CD8-positive, alpha-beta memory T cell (primary cell): Measurements from ENCODE around the gene NDUFAF8. TPM values are rescaled to one million over a fixed set of nuclear protein-coding genes. Genes with fewer than 3 reads are reported as not detected.
A peak's percentile ranks its signal among the peaks of the same experiment; 100 is the strongest.

Experiments used
- CTCF ChIA-PET: fragments of 350-600 bp; sonication (Branson Sonifier 250); formaldehyde crosslinking; loops from one replicate; lab custom pipeline; 2021; ENCODE audit warnings: antibody characterized with exemption; lab: Charles Lee
- POLR2A ChIA-PET: fragments of 350-600 bp; sonication (Branson Sonifier 250); formaldehyde crosslinking; loops from one replicate; lab custom pipeline; 2021; ENCODE audit warnings: antibody characterized with exemption; lab: Charles Lee
- DNase-seq, 5 donors: peaks; one replicate each; pipeline versions ENCODE4 v3.0.0 to v3.0.0-alpha.2; 2020 to 2022; ENCODE audit warnings: mixed read lengths in 1 of 5
- H3K27ac ChIP-seq: one replicate; pipeline ENCODE4 v1.7.0; 2013; ENCODE audit warnings: low read depth, mild to moderate bottlenecking, low read length, moderate library complexity
- H3K27me3 ChIP-seq: 2 replicates; pipeline ENCODE4 v1.7.0; 2013; ENCODE audit warnings: low read length, mild to moderate bottlenecking; ENCODE audit not compliant: insufficient read depth, poor library complexity, severe bottlenecking
- H3K36me3 ChIP-seq: 2 replicates; pipeline ENCODE4 v1.7.0; 2013; ENCODE audit warnings: mild to moderate bottlenecking, low read length, moderate library complexity; ENCODE audit not compliant: insufficient read depth
- H3K4me1 ChIP-seq: 2 replicates; pipeline ENCODE4 v1.7.0; 2013; ENCODE audit warnings: mild to moderate bottlenecking, low read length, moderate library complexity; ENCODE audit not compliant: insufficient read depth
- H3K4me3 ChIP-seq: 2 replicates; pipeline ENCODE4 v1.7.0; 2013; ENCODE audit warnings: mild to moderate bottlenecking, low read length
- H3K9me3 ChIP-seq: 2 replicates; pipeline ENCODE4 v1.7.0; 2013; ENCODE audit warnings: mild to moderate bottlenecking, low read length
- H3K27ac Mint-ChIP-seq, 8 donors: one replicate each; pipeline ENCODE4 v1.8.0; 2020 to 2021; ENCODE audit warnings: mixed read lengths in 8 of 8, mild to moderate bottlenecking in 6 of 8, inconsistent platforms in 3 of 8, moderate library complexity in 3 of 8
- H3K27me3 Mint-ChIP-seq, 2 donors: one replicate each; pipeline ENCODE4 v1.8.0; 2020 to 2021; ENCODE audit warnings: mixed read lengths in 2 of 2, mild to moderate bottlenecking in 1 of 2, moderate library complexity in 1 of 2
- H3K36me3 Mint-ChIP-seq, 3 donors: one replicate each; pipeline ENCODE4 v1.8.0; 2020 to 2021; ENCODE audit warnings: mixed read lengths in 3 of 3, inconsistent platforms in 1 of 3, mild to moderate bottlenecking in 1 of 3
- H3K4me1 Mint-ChIP-seq, 3 donors: one replicate each; pipeline ENCODE4 v1.8.0; 2020 to 2021; ENCODE audit warnings: mixed read lengths in 3 of 3, inconsistent platforms in 1 of 3, mild to moderate bottlenecking in 1 of 3
- H3K4me3 Mint-ChIP-seq, 7 donors: one replicate each; pipeline ENCODE4 v1.8.0; 2020 to 2021; ENCODE audit warnings: mixed read lengths in 7 of 7, mild to moderate bottlenecking in 6 of 7, moderate library complexity in 4 of 7, inconsistent platforms in 2 of 7
- H3K9me3 Mint-ChIP-seq, 5 donors: one replicate each; pipeline ENCODE4 v1.8.0; 2020 to 2022; ENCODE audit warnings: mixed read lengths in 5 of 5, mild to moderate bottlenecking in 3 of 5, moderate library complexity in 2 of 5, inconsistent platforms in 1 of 5
- polyA plus RNA-seq: library from polyadenylated mRNA; unstranded; fragments of 300-500 nt; fragmentation: Illumina TruSeq; gene quantifications from one replicate; pipeline ENCODE4 v1.2.3, GENCODE V29; 2021
- total RNA-seq, 2 experiments: library from RNA; stranded (reverse); gene quantifications; one replicate each; pipeline ENCODE4 v1.2.3, GENCODE V29; 2021

Gene NDUFAF8
- total and polyA plus RNA-seq, 3 experiments from 2014 or later: 76.4 to 138 (median 136) TPM

GRCh38 chr17:81206657-81207056, 32.5 kb upstream of the NDUFAF8 start:
- H3K27ac Mint-ChIP-seq: peak overlapping the region in 1 of 8 donors; percentile 57
- ChIA-PET CTCF (no interaction called here), POLR2A (no interaction called here)
- H3K4me1 ChIP-seq: no peaks in the 10 kb centered on the region
- H3K27me3 Mint-ChIP-seq: no peaks in the 10 kb centered on the region
- no peak overlapping the region for H3K4me3 ChIP-seq
- no peak for DNase-seq
- H3K27ac ChIP-seq: no peak overlapping the region
- no peaks in the 10 kb centered on the region for H3K36me3 ChIP-seq
- no peaks in the 10 kb centered on the region for H3K9me3 Mint-ChIP-seq
- no peak overlapping the region for H3K4me3 Mint-ChIP-seq
- H3K4me1 Mint-ChIP-seq: no peaks in the 10 kb centered on the region
- H3K9me3 ChIP-seq: no peaks in the 10 kb centered on the region
- H3K36me3 Mint-ChIP-seq: peaks cover 0 to 10% (median 0%) of the 10 kb centered on the region in 3 donors
- no peaks in the 10 kb centered on the region for H3K27me3 ChIP-seq

- DNase-seq: no peak
Observed at GRCh38 chr17:81207610-81208581, 31.2 kb upstream of the NDUFAF8 start.

GRCh38 chr17:81208651-81209050, 30.5 kb upstream of the NDUFAF8 start:
- no peak overlapping the region for H3K27ac Mint-ChIP-seq
- no peaks in the 10 kb centered on the region for H3K27me3 Mint-ChIP-seq

More at GRCh38 chr17:81207610-81208581, 31.2 kb upstream of the NDUFAF8 start:
- H3K4me1 Mint-ChIP-seq: no peaks in the 10 kb centered on the region
- no peak overlapping the region for H3K4me3 Mint-ChIP-seq
- no peaks in the 10 kb centered on the region for H3K9me3 Mint-ChIP-seq
- H3K36me3 Mint-ChIP-seq: peaks cover 0 to 10% (median 0%) of the 10 kb centered on the region in 3 donors
- ChIA-PET POLR2A (no interaction called here), CTCF (no interaction called here)
- Histone ChIP-seq H3K27me3 (no peaks in the 10 kb centered on the region), H3K9me3 (no peaks in the 10 kb centered on the region), H3K4me3 (no peak overlapping the region), H3K36me3 (no peaks in the 10 kb centered on the region), H3K4me1 (no peaks in the 10 kb centered on the region), H3K27ac (no peak overlapping the region)
- H3K27ac Mint-ChIP-seq: peak overlapping the region in 1 of 8 donors; percentile 4
- no peaks in the 10 kb centered on the region for H3K27me3 Mint-ChIP-seq

GRCh38 chr17:81209141-81209540, 30.0 kb upstream of the NDUFAF8 start:
- H3K27me3 ChIP-seq: no peaks in the 10 kb centered on the region
- Mint-ChIP-seq H3K27me3 (no peaks in the 10 kb centered on the region), H3K4me3 (no peak overlapping the region), H3K36me3 (peaks cover 0 to 7% (median 0%) of the 10 kb centered on the region in 3 donors), H3K27ac (no peak overlapping the region), H3K9me3 (no peaks in the 10 kb centered on the region), H3K4me1 (no peaks in the 10 kb centered on the region)
- POLR2A ChIA-PET: no interaction called here
- no peak for DNase-seq
- H3K4me1 ChIP-seq: no peaks in the 10 kb centered on the region
- H3K27ac ChIP-seq: no peak overlapping the region
- H3K4me3 ChIP-seq: no peak overlapping the region
- H3K36me3 ChIP-seq: no peaks in the 10 kb centered on the region
- H3K9me3 ChIP-seq: no peaks in the 10 kb centered on the region
- CTCF ChIA-PET: no interaction called here

More at GRCh38 chr17:81208651-81209050, 30.5 kb upstream of the NDUFAF8 start:
- peaks cover 0 to 7% (median 0%) of the 10 kb centered on the region in 3 donors for H3K36me3 Mint-ChIP-seq
- POLR2A ChIA-PET: no interaction called here
- no peak overlapping the region for H3K4me3 ChIP-seq
- H3K9me3 Mint-ChIP-seq: no peaks in the 10 kb centered on the region
- no peaks in the 10 kb centered on the region for H3K9me3 ChIP-seq
- DNase-seq: no peak
- H3K4me1 ChIP-seq: no peaks in the 10 kb centered on the region
- CTCF ChIA-PET: no interaction called here
- no peaks in the 10 kb centered on the region for H3K4me1 Mint-ChIP-seq
- H3K27ac ChIP-seq: no peak overlapping the region
- no peaks in the 10 kb centered on the region for H3K27me3 ChIP-seq
- no peaks in the 10 kb centered on the region for H3K36me3 ChIP-seq
- no peak overlapping the region for H3K4me3 Mint-ChIP-seq

GRCh38 chr17:81210466-81210865, 28.7 kb upstream of the NDUFAF8 start:
- Mint-ChIP-seq H3K27me3 (no peaks in the 10 kb centered on the region), H3K27ac (peak overlapping the region in 1 of 8 donors; percentile 24), H3K9me3 (no peaks in the 10 kb centered on the region), H3K4me3 (no peak overlapping the region), H3K4me1 (no peaks in the 10 kb centered on the region), H3K36me3 (peaks cover 0 to 4% (median 0%) of the 10 kb centered on the region in 3 donors)
- Histone ChIP-seq H3K36me3 (no peaks in the 10 kb centered on the region), H3K4me3 (no peak overlapping the region), H3K9me3 (no peaks in the 10 kb centered on the region), H3K27ac (no peak overlapping the region), H3K4me1 (no peaks in the 10 kb centered on the region), H3K27me3 (no peaks in the 10 kb centered on the region)
- CTCF ChIA-PET: no interaction called here
- POLR2A ChIA-PET: interaction anchor here (0.6 kb wide), 1 partner anchor 16 kb away, joined by 5 read pairs; no protein-coding TSS in a partner anchor
- no peak for DNase-seq

- Histone ChIP-seq H3K27ac (no peak overlapping the region), H3K9me3 (no peaks in the 10 kb centered on the region), H3K27me3 (no peaks in the 10 kb centered on the region), H3K36me3 (no peaks in the 10 kb centered on the region), H3K4me1 (no peaks in the 10 kb centered on the region), H3K4me3 (no peak overlapping the region)
- ChIA-PET POLR2A (interaction anchor here (0.6 kb wide), 1 partner anchor 16 kb away, joined by 5 read pairs; no protein-coding TSS in a partner anchor), CTCF (no interaction called here)
- H3K27ac Mint-ChIP-seq: peak overlapping the region in 1 of 8 donors; percentile 79
- H3K36me3 Mint-ChIP-seq: peaks cover 0 to 4% (median 0%) of the 10 kb centered on the region in 3 donors
- no peak overlapping the region for H3K4me3 Mint-ChIP-seq
- H3K4me1 Mint-ChIP-seq: no peaks in the 10 kb centered on the region
- no peaks in the 10 kb centered on the region for H3K9me3 Mint-ChIP-seq
- no peak for DNase-seq
- H3K27me3 Mint-ChIP-seq: no peaks in the 10 kb centered on the region
Observed at GRCh38 chr17:81210868-81211267, 28.2 kb upstream of the NDUFAF8 start.

- POLR2A ChIA-PET: no interaction called here
- no peak for DNase-seq
- no peak overlapping the region for H3K27ac ChIP-seq
- Mint-ChIP-seq H3K4me3 (no peak overlapping the region), H3K9me3 (no peaks in the 10 kb centered on the region), H3K36me3 (peaks cover 0 to 8% (median 0%) of the 10 kb centered on the region in 3 donors), H3K27ac (no peak overlapping the region), H3K27me3 (no peaks in the 10 kb centered on the region), H3K4me1 (no peaks in the 10 kb centered on the region)
- no peaks in the 10 kb centered on the region for H3K4me1 ChIP-seq
- H3K36me3 ChIP-seq: no peaks in the 10 kb centered on the region
- no peak overlapping the region for H3K4me3 ChIP-seq
- CTCF ChIA-PET: no interaction called here
- H3K27me3 ChIP-seq: no peaks in the 10 kb centered on the region
- no peaks in the 10 kb centered on the region for H3K9me3 ChIP-seq
Observed at GRCh38 chr17:81212365-81212764, 26.8 kb upstream of the NDUFAF8 start.

GRCh38 chr17:81213978-81214377, 25.1 kb upstream of the NDUFAF8 start:
- Mint-ChIP-seq H3K4me3 (no peak overlapping the region), H3K27ac (no peak overlapping the region), H3K27me3 (no peaks in the 10 kb centered on the region), H3K9me3 (no peaks in the 10 kb centered on the region), H3K36me3 (peaks cover 0 to 8% (median 0%) of the 10 kb centered on the region in 3 donors), H3K4me1 (no peaks in the 10 kb centered on the region)
- no peaks in the 10 kb centered on the region for H3K36me3 ChIP-seq
- no peak overlapping the region for H3K4me3 ChIP-seq
- DNase-seq: no peak
- H3K27ac ChIP-seq: no peak overlapping the region
- no peaks in the 10 kb centered on the region for H3K27me3 ChIP-seq
- ChIA-PET POLR2A (no interaction called here), CTCF (no interaction called here)
- H3K4me1 ChIP-seq: no peaks in the 10 kb centered on the region
- H3K9me3 ChIP-seq: no peaks in the 10 kb centered on the region
